HEK293 (cell line): ENCODE measurements around the gene ARHGDIB.

Experiments used
- CTCF ChIA-PET: fragments of 350-600 bp; formaldehyde crosslinking; extraction: SDS; loops from one replicate; lab custom pipeline; 2021; ENCODE audit warnings: antibody characterized with exemption; lab: Yijun Ruan, JAX
- POLR2A ChIA-PET: fragments of 300-600 bp; formaldehyde crosslinking; extraction: SDS; loops from one replicate; lab custom pipeline; 2020; ENCODE audit warnings: antibody characterized with exemption, inconsistent platforms; lab: Yijun Ruan, JAX
- H3K27ac ChIP-seq: fragments of 200-500 bp; sonication (Bioruptor generic); 2 replicates; pipeline ENCODE4 v1.5.1; 2014; ENCODE audit warnings: low read depth, low read length, control low read depth, inconsistent platforms; ENCODE audit errors: extremely low read depth
- H3K36me3 ChIP-seq, 2 experiments: fragments of 200-500 bp in 1 of 2; sonication (Bioruptor generic) in 1 of 2; 1 replicate in 1 of 2; 2 replicates in 1 of 2; pipeline ENCODE4 v1.5.1; 2014 to 2017; ENCODE audit warnings: inconsistent platforms in 2 of 2, low read length in 2 of 2; ENCODE audit not compliant: control insufficient read depth in 2 of 2, insufficient read depth in 1 of 2
- H3K4me1 ChIP-seq: fragments of 200-500 bp; sonication (Bioruptor generic); 2 replicates; pipeline ENCODE4 v1.5.1; 2014; ENCODE audit warnings: mild to moderate bottlenecking, low read length, inconsistent platforms; ENCODE audit not compliant: control insufficient read depth, insufficient read depth
- H3K4me3 ChIP-seq: 2 replicates; pipeline ENCODE4 v1.5.1; 2011; ENCODE audit warnings: low read depth, mild to moderate bottlenecking, control low read depth, low read length, moderate library complexity
- H3K9me3 ChIP-seq: fragments of 200-500 bp; sonication (Bioruptor generic); 2 replicates; pipeline ENCODE4 v1.5.1; 2014; ENCODE audit warnings: low read depth, low read length, inconsistent platforms; ENCODE audit not compliant: control insufficient read depth, insufficient read depth
- CTCF ChIP-seq: fragments of 450-650 bp; formaldehyde crosslinking; IDR thresholded peaks from 2 replicates; pipeline ENCODE4 v1.5.1; 2016; ENCODE audit warnings: missing biosample characterization, missing genetic modification characterization
- FEZF1 ChIP-seq: fragments of 450-650 bp; formaldehyde crosslinking; IDR thresholded peaks from 2 replicates; pipeline ENCODE4 v1.5.1; 2016; ENCODE audit warnings: missing biosample characterization, missing genetic modification characterization
- GLIS2 ChIP-seq: fragments of 450-650 bp; formaldehyde crosslinking; IDR thresholded peaks from 2 replicates; pipeline ENCODE4 v1.5.1; 2016; ENCODE audit warnings: missing biosample characterization, missing genetic modification characterization
- KLF17 ChIP-seq: fragments of 450-650 bp; formaldehyde crosslinking; IDR thresholded peaks from 2 replicates; pipeline ENCODE4 v1.5.1; 2016; ENCODE audit warnings: missing biosample characterization, missing genetic modification characterization
- OSR2 ChIP-seq: fragments of 450-650 bp; formaldehyde crosslinking; IDR thresholded peaks from 2 replicates; pipeline ENCODE4 v1.5.1; 2016; ENCODE audit warnings: missing biosample characterization, missing genetic modification characterization
- YY2 ChIP-seq: fragments of 450-650 bp; formaldehyde crosslinking; IDR thresholded peaks from 2 replicates; pipeline ENCODE4 v1.5.1; 2016; ENCODE audit warnings: missing biosample characterization, missing genetic modification characterization
- ZBTB20 ChIP-seq: fragments of 450-650 bp; formaldehyde crosslinking; IDR thresholded peaks from 2 replicates; pipeline ENCODE4 v1.5.1; 2016; ENCODE audit warnings: missing biosample characterization, missing genetic modification characterization
- ZEB2 ChIP-seq: fragments of 450-650 bp; formaldehyde crosslinking; IDR thresholded peaks from 2 replicates; pipeline ENCODE4 v1.5.1; 2016; ENCODE audit warnings: missing biosample characterization, missing genetic modification characterization
- ZFP3 ChIP-seq: fragments of 450-650 bp; formaldehyde crosslinking; IDR thresholded peaks from 2 replicates; pipeline ENCODE4 v1.5.1; 2016; ENCODE audit warnings: low read depth, missing biosample characterization, missing genetic modification characterization
- ZNF16 ChIP-seq: fragments of 450-650 bp; formaldehyde crosslinking; IDR thresholded peaks from 2 replicates; pipeline ENCODE4 v1.5.1; 2016; ENCODE audit warnings: low read depth, missing biosample characterization, missing genetic modification characterization
- ZNF184 ChIP-seq: fragments of 450-650 bp; IDR thresholded peaks from 2 replicates; pipeline ENCODE4 v1.5.1; 2018; ENCODE audit warnings: missing biosample characterization, mild to moderate bottlenecking, missing genetic modification characterization
- ZNF23 ChIP-seq: fragments of 450-650 bp; formaldehyde crosslinking; IDR thresholded peaks from 2 replicates; pipeline ENCODE4 v1.5.1; 2016; ENCODE audit warnings: missing biosample characterization, missing genetic modification characterization, borderline replicate concordance
- ZNF280C ChIP-seq: fragments of 450-650 bp; formaldehyde crosslinking; IDR thresholded peaks from 2 replicates; pipeline ENCODE4 v1.5.1; 2016; ENCODE audit warnings: missing biosample characterization, missing genetic modification characterization
- ZNF341 ChIP-seq: fragments of 450-650 bp; formaldehyde crosslinking; IDR thresholded peaks from 2 replicates; pipeline ENCODE4; 2016; ENCODE audit warnings: low read depth, missing biosample characterization, missing genetic modification characterization
- ZNF394 ChIP-seq: fragments of 450-650 bp; formaldehyde crosslinking; IDR thresholded peaks from 2 replicates; pipeline ENCODE4 v1.5.1; 2016; ENCODE audit warnings: missing biosample characterization, missing genetic modification characterization, mild to moderate bottlenecking, moderate library complexity, borderline replicate concordance
- ZNF404 ChIP-seq: fragments of 450-650 bp; formaldehyde crosslinking; IDR thresholded peaks from 2 replicates; pipeline ENCODE4 v1.5.1; 2017; ENCODE audit warnings: missing biosample characterization, missing genetic modification characterization
- ZNF514 ChIP-seq: fragments of 450-650 bp; formaldehyde crosslinking; IDR thresholded peaks from 2 replicates; pipeline ENCODE4 v1.5.1; 2016; ENCODE audit warnings: missing biosample characterization, missing genetic modification characterization
- ZNF549 ChIP-seq: fragments of 450-650 bp; IDR thresholded peaks from 2 replicates; pipeline ENCODE4 v1.5.1; 2018; ENCODE audit warnings: missing biosample characterization, missing genetic modification characterization, mild to moderate bottlenecking, inconsistent platforms, moderate library complexity
- ZNF596 ChIP-seq: fragments of 450-650 bp; IDR thresholded peaks from 2 replicates; pipeline ENCODE4 v1.5.0; 2018; ENCODE audit warnings: missing biosample characterization, mild to moderate bottlenecking, missing genetic modification characterization, moderate library complexity
- ZNF701 ChIP-seq: fragments of 450-650 bp; formaldehyde crosslinking; IDR thresholded peaks from 2 replicates; pipeline ENCODE4 v1.5.1; 2016; ENCODE audit warnings: missing biosample characterization, missing genetic modification characterization
- ZNF777 ChIP-seq: fragments of 450-650 bp; formaldehyde crosslinking; IDR thresholded peaks from 2 replicates; pipeline ENCODE4 v1.5.1; 2017; ENCODE audit warnings: missing biosample characterization, missing genetic modification characterization, borderline replicate concordance

Gene ARHGDIB

GRCh38 chr12:14974633-14975032, 13.2 kb upstream of the ARHGDIB start:
- ChIA-PET CTCF (no interaction called here), POLR2A (no interaction called here)
- TF ChIP-seq ZNF701 (tag by site-specific recombination) (no peak), ZNF596 (tag by site-specific recombination) (no peak), ZBTB20 (no peak), ZNF394 (tag by site-specific recombination) (no peak), ZNF404 (tag by site-specific recombination) (no peak), ZFP3 (tag by site-specific recombination) (no peak), ZNF184 (tag by site-specific recombination) (no peak), ZNF280C (tag by site-specific recombination) (no peak), ZNF16 (tag by site-specific recombination) (no peak), FEZF1 (no peak)
- Histone ChIP-seq H3K9me3 (no peaks in the 10 kb centered on the region), H3K4me3 (no peak overlapping the region), H3K4me1 (no peaks in the 10 kb centered on the region), H3K36me3 (no peaks in the 10 kb centered on the region), H3K27ac (no peak overlapping the region)

- Histone ChIP-seq H3K36me3 (no peaks in the 10 kb centered on the region), H3K27ac (no peak within 1 kb of the TSS), H3K4me1 (no peaks in the 10 kb centered on the region), H3K9me3 (no peaks in the 10 kb centered on the region), H3K4me3 (no peak within 1 kb of the TSS)
- POLR2A ChIA-PET: no interaction called here
- CTCF ChIA-PET: interaction anchor here (1.1 kb wide), 1 partner anchor 86 kb away, joined by 3 read pairs; no protein-coding TSS in a partner anchor
- TF ChIP-seq OSR2 (tag by site-specific recombination) (no peak), ZNF23 (tag by site-specific recombination) (no peak), ZNF514 (no peak), ZNF280C (tag by site-specific recombination) (no peak), ZNF777 (no peak), ZNF549 (tag by site-specific recombination) (no peak), ZNF341 (tag by site-specific recombination) (no peak), CTCF (tag by site-specific recombination) (no peak), YY2 (tag by site-specific recombination) (no peak), GLIS2 (no peak), ZEB2 (no peak), KLF17 (no peak)
Measured at GRCh38 chr12:14972816-14973215, 11.4 kb upstream of the ARHGDIB start, which contains the start of gene PDE6H. Gene PDE6H, plus strand, starts transcription at chr12:14973042. Its CDS starts 4,971 bp downstream, at chr12:14978013.
